ENCODE results near the gene TEKT5.

Gene TEKT5

GRCh38 chr16:10619271-10619849 is 75.4 kb downstream of the TEKT5 start:
- Histone ChIP-seq H4K20me1 (ENCODE audit: low read depth, low read length) (no peaks in the 10 kb centered on the region), H3K4me2 (ENCODE audit: low read depth, low read length, poor library complexity, severe bottlenecking) (no peak overlapping the region), H3K27me3 (ENCODE audit: low read length) (no peaks in the 10 kb centered on the region), H2AFZ (ENCODE audit: low read depth, low read length, severe bottlenecking) (no peak overlapping the region), H3K27ac (ENCODE audit: low read depth, low read length) (no peak overlapping the region), H3K36me3 (ENCODE audit: low read length) (no peaks in the 10 kb centered on the region), H3K9me3 (ENCODE audit: insufficient read depth, low read length) (no peaks in the 10 kb centered on the region), H3F3A (ENCODE audit: insufficient read depth) (no peaks in the 10 kb centered on the region), H3K9me2 (replicated peaks; ENCODE audit: insufficient read depth, low read length) (no peaks in the 10 kb centered on the region), H3K79me2 (ENCODE audit: insufficient read depth, low read length) (no peaks in the 10 kb centered on the region), H3K9ac (ENCODE audit: low read length) (no peak overlapping the region), H3K4me3 (ENCODE audit: insufficient read depth, low read length, poor library complexity, severe bottlenecking) (no peak overlapping the region)
- TF ChIP-seq CTCF (IDR thresholded peaks at IDR 0.05; ENCODE audit: insufficient read depth, low read length, poor library complexity, severe bottlenecking): no peak
- TF ChIP-seq EZH2phosphoT487 (conservative IDR thresholded peaks at IDR 0.05; ENCODE audit: low read length): no peak

GRCh38 chr16:10618710-10619209 is 76.0 kb downstream of the TEKT5 start:
- Histone ChIP-seq H3K9me3 (ENCODE audit: insufficient read depth, low read length) (no peaks in the 10 kb centered on the region), H3F3A (ENCODE audit: insufficient read depth) (no peaks in the 10 kb centered on the region), H3K79me2 (ENCODE audit: insufficient read depth, low read length) (no peaks in the 10 kb centered on the region), H2AFZ (ENCODE audit: low read depth, low read length, severe bottlenecking) (no peak overlapping the region), H3K36me3 (ENCODE audit: low read length) (no peaks in the 10 kb centered on the region), H3K27ac (ENCODE audit: low read depth, low read length) (no peak overlapping the region), H3K4me2 (ENCODE audit: low read depth, low read length, poor library complexity, severe bottlenecking) (no peak overlapping the region), H3K9me2 (replicated peaks; ENCODE audit: insufficient read depth, low read length) (no peaks in the 10 kb centered on the region), H4K20me1 (ENCODE audit: low read depth, low read length) (no peaks in the 10 kb centered on the region), H3K4me3 (ENCODE audit: insufficient read depth, low read length, poor library complexity, severe bottlenecking) (no peak overlapping the region), H3K9ac (ENCODE audit: low read length) (no peak overlapping the region), H3K27me3 (ENCODE audit: low read length) (no peaks in the 10 kb centered on the region)
- no peak for TF ChIP-seq EZH2phosphoT487 (conservative IDR thresholded peaks at IDR 0.05; ENCODE audit: low read length)

- Histone ChIP-seq H3K4me2 (ENCODE audit: low read depth, low read length, poor library complexity, severe bottlenecking) (no peak overlapping the region), H3K9me2 (replicated peaks; ENCODE audit: insufficient read depth, low read length) (no peaks in the 10 kb centered on the region), H3K27ac (ENCODE audit: low read depth, low read length) (no peak overlapping the region), H3K9ac (ENCODE audit: low read length) (no peak overlapping the region), H4K20me1 (ENCODE audit: low read depth, low read length) (no peaks in the 10 kb centered on the region), H3K79me2 (ENCODE audit: insufficient read depth, low read length) (no peaks in the 10 kb centered on the region), H3K36me3 (ENCODE audit: low read length) (no peaks in the 10 kb centered on the region), H3K4me3 (ENCODE audit: insufficient read depth, low read length, poor library complexity, severe bottlenecking) (no peak overlapping the region), H3F3A (ENCODE audit: insufficient read depth) (no peaks in the 10 kb centered on the region), H3K27me3 (ENCODE audit: low read length) (no peaks in the 10 kb centered on the region), H2AFZ (ENCODE audit: low read depth, low read length, severe bottlenecking) (no peak overlapping the region), H3K9me3 (ENCODE audit: insufficient read depth, low read length) (no peaks in the 10 kb centered on the region)
- TF ChIP-seq EZH2phosphoT487 (conservative IDR thresholded peaks at IDR 0.05; ENCODE audit: low read length) (no peak), CTCF (IDR thresholded peaks at IDR 0.05; ENCODE audit: insufficient read depth, low read length, poor library complexity, severe bottlenecking) (no peak)
Observed at GRCh38 chr16:10617662-10618420, 76.9 kb downstream of the TEKT5 start.

All from SU-DHL-6 (cell line).